ENCODE data around the gene AMOT.
"Not testable (repeated sequence)": the region's sequence is repeated elsewhere in the genome, so short reads cannot be mapped to it uniquely, and the experiment has no call there.

AMOT gene, protein sequence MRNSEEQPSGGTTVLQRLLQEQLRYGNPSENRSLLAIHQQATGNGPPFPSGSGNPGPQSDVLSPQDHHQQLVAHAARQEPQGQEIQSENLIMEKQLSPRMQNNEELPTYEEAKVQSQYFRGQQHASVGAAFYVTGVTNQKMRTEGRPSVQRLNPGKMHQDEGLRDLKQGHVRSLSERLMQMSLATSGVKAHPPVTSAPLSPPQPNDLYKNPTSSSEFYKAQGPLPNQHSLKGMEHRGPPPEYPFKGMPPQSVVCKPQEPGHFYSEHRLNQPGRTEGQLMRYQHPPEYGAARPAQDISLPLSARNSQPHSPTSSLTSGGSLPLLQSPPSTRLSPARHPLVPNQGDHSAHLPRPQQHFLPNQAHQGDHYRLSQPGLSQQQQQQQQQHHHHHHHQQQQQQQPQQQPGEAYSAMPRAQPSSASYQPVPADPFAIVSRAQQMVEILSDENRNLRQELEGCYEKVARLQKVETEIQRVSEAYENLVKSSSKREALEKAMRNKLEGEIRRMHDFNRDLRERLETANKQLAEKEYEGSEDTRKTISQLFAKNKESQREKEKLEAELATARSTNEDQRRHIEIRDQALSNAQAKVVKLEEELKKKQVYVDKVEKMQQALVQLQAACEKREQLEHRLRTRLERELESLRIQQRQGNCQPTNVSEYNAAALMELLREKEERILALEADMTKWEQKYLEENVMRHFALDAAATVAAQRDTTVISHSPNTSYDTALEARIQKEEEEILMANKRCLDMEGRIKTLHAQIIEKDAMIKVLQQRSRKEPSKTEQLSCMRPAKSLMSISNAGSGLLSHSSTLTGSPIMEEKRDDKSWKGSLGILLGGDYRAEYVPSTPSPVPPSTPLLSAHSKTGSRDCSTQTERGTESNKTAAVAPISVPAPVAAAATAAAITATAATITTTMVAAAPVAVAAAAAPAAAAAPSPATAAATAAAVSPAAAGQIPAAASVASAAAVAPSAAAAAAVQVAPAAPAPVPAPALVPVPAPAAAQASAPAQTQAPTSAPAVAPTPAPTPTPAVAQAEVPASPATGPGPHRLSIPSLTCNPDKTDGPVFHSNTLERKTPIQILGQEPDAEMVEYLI

DNA sequence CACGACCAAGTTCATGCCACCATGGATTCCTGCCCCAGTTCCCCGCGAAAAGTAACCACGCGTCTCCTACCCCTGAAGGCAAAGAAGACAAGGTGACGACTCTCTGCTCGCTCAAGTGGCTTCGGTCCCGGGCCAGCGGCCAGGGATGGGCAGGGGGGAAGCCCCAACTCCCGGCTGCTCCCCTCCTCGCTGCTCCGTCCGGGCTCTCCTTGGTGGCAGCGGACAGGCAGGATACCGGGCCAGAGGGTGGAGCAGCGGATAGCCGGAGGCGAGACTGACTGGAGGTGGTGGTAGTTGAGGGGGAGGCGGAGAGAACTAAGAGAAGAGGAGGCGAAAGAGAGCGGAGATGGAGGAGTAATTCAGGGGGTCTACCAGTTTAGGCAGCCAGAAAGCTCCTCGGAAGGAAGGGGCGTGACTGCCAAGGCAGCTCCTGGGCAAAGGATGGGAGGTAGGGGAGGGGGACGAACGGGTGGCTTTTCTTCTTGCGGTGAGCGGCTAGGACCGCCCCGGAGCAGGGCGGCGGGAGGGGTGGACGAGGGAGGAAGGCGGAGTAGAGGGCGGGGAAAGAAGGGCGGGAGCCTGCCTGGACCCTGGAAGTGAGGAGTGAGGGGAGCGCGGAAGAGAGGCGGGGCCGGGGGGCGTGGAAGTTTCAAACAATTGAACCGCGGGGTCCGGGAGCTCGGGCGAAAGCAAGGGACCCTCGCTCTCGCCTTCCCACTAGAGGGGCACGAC lies at the start of gene AMOT:
TSS of gene AMOT (minus strand) at position 450 of the 732 bp plus-strand sequence. CDS start 17,705 bp downstream, outside the sequence.
- peak; percentile 29 for DNase-seq

DNA sequence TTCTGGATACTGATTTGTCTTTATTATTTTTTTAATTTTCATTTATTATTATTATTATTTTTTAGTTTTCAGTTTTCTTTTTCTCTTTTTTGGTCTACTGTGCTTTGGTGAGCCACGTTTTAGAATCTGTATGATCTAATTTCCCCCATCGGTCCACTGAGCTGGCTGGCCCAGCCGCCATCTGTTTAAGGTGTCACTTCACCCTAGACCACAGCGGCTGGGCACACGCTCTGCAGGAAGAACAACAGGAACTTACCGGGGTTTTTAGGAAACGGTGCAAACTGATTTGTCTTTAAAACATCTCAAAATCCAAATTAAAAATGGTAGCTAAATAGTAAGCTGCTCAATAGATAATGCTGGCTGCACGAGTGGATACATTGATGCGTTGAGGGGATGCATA lies 48.8 kb upstream of the AMOT start:
- DNase-seq = no peak

DNA sequence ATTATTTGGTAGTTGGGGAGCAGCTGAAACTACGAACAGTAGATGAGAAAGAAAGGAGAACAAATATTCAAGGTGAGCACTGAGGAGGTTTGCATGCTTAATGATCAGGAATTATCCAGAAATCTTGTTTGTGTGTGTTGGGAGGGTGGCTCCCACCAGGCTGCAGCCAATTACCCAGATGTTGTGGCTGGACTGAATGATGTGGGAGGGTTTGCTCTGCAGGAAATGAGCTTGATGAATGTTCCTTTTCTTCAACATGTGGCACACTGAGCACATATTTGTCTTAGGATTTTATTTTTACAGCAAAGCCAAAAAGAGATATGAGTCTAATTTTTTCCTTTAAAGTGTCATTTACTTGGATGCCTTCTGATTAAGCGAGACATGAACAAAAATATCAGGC lies 48.3 kb upstream of the AMOT start:
- DNase-seq = no peak

DNA sequence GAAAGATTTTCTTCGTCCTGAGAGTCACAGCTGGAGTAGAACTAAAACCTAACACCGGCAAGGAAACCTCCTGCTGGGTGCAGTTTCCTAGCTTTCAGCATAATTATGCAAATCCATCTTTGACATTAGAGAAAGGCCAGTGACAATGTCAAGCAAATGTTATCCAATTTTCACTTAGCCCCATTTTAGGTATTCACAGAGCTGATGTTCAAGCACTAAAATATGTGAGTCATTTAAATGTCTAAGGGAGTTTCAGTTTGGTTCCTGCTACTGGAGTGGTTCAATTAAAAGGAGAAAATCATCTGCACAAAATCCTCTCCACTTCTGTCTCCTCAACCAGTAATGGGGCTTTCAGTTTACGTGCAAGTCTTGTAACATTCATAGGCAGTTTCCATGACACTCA lies 37.1 kb upstream of the AMOT start:
- no peak for DNase-seq

DNA sequence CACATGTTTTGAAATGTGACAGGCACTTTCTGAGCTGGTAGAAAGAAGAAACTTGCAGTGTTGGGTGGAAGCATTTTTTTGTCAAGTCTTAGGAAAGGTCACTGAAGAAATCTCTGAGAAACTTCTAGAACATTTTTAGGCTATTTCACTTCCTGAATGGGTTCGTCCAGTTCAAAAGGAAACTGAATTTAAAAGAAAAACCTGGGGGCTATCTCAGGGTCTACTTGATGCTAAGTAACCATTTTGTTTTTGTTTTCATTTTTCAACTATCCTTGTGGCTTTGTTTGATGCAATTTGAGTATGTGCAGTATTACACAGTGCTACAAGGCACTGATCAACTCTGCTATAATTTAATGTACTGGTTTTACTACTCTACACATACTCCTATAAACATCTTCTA lies 34.0 kb upstream of the AMOT start:
- no peak for DNase-seq

DNA sequence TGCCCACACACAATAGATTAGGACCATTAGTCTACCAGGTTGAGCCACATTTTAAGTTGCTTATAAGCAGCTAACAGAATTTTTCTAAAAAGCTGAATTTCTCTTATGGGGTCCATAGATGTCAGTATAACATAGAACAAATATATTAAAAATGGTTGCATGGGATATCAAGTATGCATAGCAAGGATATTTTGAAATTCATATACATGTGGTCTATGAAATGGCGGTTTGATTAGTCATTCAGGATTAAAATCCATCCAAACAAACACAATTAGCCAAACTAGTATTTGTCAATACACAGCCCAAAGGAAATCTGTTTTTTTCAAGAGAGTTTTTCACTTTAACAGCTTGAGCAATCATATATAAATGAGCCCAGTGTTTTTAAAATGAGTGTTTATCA lies 33.5 kb upstream of the AMOT start:
- DNase-seq = no peak

DNA sequence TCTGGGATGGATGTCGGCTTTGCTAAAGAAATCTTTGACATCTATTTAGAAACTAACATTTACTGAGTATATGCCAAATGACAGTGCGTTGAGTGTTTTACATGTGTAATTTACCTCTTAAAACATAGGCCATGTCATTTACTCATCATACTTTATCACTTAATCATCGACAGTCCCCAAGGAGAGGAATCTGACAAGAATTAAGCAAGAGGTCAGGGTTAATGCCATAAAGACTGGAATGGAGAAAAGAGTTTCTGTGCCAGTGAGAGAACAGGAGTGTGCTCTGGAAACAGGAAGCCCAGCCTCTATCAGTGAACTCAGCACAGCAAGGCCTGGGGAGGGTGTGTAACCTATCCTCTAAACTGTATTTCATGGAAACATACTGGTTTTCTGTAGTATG lies 28.0 kb upstream of the AMOT start:
- DNase-seq = no peak

DNA sequence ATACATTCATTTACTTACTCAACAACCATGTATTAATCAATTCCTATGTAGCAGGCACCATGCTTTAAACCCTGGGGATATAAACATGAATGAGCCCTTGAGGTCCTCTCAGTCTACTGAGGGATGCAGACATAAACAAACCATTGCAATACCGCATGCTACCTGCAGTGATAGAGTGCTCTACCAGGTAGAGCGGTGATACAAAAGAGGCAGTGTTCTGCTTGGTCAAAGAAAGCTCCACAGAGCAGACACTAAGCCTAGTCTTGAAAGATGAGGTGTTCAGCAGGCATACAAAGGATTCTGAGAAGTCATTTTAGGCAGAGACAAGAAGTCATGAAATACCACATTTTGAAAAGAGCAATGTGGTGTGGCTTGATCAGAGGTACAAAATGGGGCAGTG lies 26.9 kb upstream of the AMOT start:
- DNase-seq = no peak

DNA sequence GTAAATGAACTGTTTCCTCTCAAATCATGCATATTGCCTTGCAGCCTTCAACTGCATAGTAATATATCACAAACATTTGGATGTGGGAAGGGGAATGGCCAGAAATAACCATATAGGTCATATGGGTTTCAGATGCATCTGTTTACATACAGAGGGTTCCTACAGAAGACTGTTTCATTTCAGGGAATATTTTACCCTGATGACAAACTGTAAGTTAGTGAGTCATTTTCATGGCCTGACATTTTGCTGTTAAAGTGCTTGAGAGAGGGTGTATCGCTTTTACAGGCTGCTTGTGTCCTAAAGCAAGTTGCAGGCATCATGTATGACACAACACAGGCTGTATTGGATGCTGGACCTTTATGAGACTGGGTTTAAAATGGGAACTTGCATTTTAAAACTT lies 25.5 kb upstream of the AMOT start:
- no peak for DNase-seq

DNA sequence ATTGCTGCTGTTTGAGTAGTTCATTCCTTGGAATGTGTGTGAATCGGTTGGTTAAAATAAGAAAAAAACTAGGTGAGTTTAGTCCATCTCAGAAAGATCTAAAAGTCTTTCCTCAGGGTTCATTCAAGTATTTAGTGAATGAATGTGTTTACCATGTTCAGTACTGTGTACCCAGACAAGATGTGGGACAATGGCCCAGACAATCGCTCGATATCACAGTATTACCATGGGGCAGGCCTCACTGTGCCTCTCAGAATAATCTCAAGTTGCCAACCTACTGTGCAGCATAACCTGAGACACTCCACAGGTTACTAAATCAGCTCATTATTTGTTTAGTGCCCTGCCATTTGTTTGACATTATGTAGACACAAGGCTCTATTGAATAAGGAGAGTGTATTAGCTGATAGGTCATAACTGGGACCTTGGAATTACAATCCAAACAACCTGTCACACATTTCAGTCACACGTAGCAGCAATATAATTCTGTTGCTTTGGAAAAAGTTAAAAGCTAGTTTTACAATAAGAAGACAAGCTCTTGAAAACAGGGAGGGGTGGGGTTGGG lies 24.9 kb upstream of the AMOT start:
- DNase-seq = no peak

DNA sequence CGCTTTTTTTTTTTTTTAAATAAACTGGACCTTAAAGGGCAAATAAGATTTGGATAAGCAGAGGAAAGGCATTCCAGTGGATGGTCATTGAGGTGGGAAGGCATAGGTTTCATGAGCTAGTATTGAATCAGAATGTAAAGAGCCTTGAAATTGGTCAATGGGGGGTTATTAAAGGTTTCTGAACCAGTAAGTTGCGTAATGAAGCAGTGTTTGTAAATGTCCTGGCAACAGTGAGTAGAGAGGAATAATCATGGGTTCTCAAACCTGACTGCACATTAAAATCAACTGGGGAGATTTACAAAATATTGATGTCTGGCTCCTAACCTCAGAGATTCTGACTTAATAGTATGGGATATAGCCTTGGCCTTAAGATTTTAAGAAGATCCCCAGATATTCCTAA lies 23.2 kb upstream of the AMOT start:
- DNase-seq = no peak

DNA sequence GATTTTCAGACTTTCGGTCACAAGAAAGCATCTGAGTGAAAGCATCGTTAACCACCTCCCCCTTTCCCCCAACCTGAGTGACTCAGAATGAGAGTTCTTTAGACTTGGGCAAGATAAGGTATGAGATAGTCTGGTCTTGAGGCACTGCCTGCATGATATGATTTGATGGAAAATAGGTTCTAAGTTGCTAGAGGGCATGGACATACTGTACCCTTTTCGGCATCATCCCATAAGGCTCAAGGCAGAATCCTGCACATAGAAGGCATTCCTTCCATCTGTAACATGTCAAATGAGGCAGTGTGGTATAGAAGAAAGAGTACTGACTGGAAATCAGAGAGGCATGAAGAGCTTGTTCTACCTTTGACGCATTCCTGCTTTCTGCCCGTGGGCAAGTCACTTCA lies 16.8 kb upstream of the AMOT start:
- DNase-seq = no peak

DNA sequence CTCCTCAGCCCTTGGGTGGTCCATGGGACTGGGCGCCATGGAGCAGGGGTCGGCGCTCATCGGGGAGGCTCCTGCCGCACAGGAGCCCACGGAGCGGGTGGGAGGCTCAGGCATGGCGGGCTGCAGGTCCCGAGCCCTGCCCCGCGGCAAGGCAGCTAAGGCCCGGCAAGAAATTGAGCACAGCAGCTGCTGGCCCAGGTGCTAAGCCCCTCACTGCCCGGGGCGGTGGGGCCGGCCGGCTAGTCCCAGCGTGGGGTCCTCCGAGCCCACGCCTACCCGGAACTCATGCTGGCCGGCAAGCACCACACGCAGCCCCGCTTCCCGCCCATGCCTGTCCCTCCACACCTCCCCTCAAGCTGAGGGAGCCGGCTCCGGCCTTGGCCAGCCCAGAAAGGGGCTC lies 14.3 kb upstream of the AMOT start:
- not testable (repeated sequence) for DNase-seq

DNA sequence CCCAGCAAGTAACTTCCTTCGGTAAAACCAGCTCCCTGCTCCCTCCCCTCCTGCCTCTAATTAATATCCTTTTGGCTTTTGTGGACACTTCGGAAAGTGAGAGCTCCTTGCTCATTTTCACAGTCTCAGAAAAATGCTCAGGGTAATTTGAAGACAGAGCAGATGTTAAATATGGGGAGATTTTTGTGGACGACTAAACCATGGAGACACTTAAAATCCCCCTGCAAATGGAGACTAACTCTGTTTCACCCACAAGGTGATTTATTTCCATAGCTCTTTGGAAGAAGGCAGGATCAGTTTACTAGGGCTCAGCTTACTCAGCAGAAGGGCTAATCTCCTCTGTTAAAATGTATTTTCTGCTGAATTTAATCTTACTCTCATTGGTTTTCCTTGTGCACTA lies 12.2 kb upstream of the AMOT start:
- DNase-seq = no peak

DNA sequence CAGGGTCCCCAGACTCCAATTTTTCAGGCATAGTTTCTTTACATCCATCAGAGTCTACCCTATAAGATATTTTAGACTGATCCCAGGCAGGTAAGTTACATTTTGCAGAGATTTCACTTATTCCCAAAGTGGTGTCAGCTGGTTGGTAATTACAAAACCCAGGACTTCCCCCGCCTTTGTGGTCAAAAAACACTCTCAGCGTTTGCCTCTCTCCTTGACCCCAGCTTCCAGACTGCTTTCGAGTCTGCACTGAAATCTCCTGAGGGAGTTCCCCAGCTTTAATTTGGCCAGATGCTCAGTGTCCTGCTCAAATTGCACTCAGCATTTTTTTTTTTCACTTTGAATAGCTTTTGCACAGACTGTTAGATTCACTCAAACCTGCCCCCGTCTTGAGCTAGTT lies 11.2 kb upstream of the AMOT start:
- no peak for DNase-seq

DNA sequence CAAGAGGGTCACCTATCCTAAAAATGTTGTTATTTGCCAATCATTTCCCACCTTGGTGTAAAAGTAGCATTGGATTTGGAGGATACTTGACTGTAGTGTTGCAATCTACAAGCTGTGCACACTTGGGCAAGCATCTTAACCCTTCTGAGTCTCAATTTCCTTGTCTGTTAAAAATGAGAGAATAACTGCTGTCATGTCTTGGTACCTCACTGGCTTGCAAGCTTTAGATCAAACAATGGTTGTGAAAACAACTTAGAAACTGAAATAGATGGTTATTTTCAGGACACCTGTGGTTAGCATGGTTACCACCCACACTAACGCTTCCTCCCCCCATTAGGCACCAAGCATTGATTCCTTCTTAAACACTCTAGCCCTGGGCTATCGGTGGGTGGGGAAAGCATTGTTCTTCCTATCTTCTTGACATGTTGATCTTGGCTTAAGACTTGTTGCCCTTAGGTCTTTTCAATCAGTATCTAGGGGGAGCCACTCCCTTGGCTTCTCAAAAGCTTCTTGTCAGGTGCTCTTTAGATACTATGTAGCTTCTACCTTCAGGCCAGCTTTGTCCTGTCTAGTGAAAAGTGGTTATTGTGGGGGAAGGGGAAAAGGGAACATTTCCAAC lies 10.6 kb upstream of the AMOT start:
- DNase-seq = no peak

DNA sequence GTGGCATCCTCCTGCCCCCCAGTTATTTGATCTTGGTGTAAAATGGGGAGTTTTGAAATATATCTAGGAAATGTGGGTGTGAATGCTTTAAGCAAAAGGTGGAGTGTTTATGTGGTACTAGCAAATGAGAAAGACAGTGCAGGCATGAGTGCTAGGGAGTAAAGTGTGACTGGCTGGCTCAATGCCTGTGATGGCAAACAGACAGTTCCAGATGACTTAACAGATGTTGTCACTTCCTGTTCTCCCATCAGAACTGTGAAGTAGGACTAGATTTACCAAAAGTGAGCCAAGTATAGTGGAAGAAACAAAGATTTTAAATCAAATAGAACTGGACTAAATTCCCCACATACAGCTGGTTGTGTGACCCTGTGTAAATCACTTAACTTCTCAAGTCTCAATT lies 8.4 kb upstream of the AMOT start:
- DNase-seq = no peak

DNA sequence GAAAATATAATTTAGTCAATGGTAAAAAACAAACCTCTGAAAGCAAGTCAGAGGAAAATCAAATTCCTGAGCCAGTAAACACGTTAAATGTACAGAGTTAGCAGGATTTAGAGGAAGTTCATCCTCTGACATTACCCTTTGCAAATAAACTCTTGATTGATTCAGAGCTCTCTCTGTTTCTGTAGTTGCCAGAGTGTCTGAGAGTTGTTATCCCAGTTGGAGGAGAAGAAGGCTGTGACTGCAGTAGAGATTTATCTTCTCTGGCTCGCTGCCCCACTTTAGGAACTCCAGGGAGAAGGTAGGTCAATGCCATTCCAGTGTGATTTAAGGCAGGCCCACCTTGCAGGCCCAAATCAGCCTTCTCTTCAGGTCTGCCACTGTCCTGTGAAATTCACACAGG lies 6.2 kb upstream of the AMOT start:
- no peak for DNase-seq

DNA sequence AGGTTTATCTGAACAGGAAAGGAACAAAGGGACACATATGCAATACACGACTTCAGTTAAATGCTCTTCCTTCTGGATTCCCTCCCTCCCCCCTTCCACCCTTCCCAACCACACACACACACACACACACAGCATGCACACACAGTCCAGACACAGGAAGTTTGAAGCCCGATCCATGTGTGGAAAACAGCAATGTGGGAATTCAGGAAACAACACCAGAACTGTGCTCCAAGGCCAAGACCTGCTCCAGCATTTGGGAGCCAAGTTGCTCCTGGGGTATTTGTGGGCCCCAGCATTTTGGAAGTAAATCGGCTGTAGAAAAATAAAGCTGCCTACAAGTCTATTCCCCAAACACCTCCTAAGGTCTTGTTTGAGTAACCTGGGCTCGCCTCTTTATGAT lies 5.6 kb upstream of the AMOT start:
- no peak for DNase-seq

DNA sequence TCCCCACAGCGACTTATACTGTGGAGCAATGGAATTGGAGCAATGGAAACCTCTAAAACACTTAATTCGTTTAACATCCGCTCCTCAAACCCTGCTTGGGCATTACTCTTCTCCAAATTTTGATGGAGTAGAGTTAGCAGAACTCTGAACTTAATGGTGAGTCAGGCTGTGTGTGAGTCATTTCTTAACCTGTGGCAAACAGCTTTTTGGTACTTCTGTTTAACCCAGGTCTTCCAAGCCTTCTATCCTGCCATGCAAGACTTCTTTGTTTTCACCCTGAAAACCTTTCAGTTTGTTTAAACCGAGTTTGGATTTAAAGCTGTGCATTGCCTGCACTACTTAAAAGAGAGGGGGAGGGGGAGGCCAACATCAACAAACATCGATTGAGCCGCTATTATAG lies 3.6 kb upstream of the AMOT start:
- DNase-seq = no peak

DNA sequence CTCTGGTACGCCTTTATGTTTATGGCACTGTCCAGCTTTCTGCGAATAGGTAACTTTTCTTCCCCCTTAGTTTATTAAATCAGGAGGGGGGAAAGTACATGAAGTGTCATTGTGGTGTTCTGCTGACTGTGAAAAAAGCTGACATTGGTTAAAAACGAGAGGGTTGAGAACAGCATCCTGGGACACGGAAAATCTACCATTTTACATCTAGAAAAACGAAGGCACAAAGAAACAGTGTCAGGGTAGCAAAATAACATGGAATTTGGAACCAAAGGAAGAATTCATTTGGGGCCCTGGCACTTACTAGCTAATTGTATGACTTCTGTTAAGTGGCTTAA lies 1.2 kb upstream of the AMOT start:
- DNase-seq = no peak

DNA sequence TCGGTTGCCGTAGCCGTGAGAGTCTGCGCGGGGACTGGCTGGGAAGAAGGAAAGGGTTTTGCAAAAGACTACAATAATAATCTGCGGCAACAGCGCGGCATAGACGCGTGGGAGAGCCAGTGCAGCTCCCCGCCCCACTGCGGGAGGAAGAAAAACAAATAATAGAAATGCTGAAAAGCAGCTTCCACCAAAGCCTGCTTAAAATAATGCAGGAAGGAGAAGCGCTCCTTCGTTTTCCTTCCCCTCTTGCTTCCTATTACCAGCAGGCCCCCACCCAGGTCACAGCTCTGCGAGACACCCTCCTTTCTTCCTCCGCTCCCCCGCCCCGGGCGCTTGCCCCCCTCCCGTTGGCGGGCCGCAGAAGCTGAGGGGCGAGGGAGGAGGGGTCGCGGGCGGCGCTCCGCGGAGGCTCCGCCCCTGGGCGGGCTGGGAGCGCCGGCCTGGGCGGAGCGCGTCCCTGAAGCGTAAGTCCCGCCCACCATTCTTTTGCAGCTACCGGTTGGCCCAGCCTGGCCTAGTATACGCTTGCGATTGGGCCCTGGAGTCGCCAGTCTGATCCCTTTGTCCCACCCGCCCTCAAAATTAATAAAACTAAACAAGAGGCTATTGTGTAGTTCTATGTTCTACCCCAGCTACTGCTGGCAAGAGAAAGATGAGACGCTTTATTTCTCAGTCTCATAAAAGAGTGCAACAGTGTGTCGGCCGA lies 636 bp upstream of the AMOT start:
- peak; percentile 57 for DNase-seq
